Cortex of kidney (tissue), 1 donor: Measurements from ENCODE around the gene DOHH.

ENCODE experiments used
- DNase-seq: peaks from one replicate; lab custom pipeline; 2025; lab: John Stamatoyannopoulos, UW

Gene DOHH, protein sequence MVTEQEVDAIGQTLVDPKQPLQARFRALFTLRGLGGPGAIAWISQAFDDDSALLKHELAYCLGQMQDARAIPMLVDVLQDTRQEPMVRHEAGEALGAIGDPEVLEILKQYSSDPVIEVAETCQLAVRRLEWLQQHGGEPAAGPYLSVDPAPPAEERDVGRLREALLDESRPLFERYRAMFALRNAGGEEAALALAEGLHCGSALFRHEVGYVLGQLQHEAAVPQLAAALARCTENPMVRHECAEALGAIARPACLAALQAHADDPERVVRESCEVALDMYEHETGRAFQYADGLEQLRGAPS

GRCh38 chr19:3500429-3501101, at the start of gene DOHH:
Gene DOHH, minus strand, starts transcription at chr19:3500674. Its CDS starts 3,860 bp downstream, at chr19:3496814.
- DNase-seq = no peak

GRCh38 chr19:3549816-3550215, 49.3 kb upstream of the DOHH start:
- no peak for DNase-seq

GRCh38 chr19:3548606-3549005, 48.1 kb upstream of the DOHH start:
- no peak for DNase-seq

- DNase-seq = no peak
These were observed 47.4 kb upstream of the DOHH start for GRCh38 chr19:3547767-3548282.

GRCh38 chr19:3547301-3547731, 46.8 kb upstream of the DOHH start:
- DNase-seq = no peak

DNA sequence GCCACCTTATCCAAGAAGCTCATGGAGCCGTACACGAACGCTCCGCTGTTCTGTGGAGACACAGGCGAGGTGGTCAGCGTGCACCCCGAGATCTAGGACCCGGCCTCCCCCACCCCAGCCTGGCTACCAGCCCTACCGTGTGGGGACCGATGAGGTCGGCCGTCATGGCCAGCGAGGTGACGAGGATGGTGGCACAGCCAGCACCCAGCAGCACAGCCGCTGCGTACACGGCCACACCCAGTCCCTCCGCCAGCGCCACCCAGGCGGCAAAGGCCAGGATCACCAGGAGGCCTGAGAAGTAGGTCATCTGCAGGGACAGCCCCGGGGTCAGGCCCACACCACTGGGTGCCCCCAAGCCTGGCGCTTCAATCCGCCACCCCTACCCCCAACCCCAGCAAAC, 45.6 kb upstream of the DOHH start:
- no peak for DNase-seq

DNA sequence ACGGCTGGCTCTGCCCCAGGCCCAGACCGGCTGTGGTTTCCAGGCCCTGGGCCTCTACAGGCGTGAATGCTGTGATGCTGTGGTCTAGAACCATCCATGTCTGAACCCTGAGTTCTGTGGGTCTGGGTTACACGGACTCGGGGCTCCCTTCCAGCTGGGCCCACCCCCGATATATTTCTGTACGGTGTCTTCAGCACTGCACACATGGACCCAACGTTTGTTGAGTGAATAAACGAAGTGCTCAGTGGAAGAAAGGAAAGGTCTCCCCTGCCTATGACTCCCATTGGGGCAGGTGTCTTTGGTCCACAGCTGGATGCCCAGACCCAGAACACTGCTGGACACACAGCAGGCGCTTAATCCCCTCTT, 45.2 kb upstream of the DOHH start:
- no peak for DNase-seq

DNA sequence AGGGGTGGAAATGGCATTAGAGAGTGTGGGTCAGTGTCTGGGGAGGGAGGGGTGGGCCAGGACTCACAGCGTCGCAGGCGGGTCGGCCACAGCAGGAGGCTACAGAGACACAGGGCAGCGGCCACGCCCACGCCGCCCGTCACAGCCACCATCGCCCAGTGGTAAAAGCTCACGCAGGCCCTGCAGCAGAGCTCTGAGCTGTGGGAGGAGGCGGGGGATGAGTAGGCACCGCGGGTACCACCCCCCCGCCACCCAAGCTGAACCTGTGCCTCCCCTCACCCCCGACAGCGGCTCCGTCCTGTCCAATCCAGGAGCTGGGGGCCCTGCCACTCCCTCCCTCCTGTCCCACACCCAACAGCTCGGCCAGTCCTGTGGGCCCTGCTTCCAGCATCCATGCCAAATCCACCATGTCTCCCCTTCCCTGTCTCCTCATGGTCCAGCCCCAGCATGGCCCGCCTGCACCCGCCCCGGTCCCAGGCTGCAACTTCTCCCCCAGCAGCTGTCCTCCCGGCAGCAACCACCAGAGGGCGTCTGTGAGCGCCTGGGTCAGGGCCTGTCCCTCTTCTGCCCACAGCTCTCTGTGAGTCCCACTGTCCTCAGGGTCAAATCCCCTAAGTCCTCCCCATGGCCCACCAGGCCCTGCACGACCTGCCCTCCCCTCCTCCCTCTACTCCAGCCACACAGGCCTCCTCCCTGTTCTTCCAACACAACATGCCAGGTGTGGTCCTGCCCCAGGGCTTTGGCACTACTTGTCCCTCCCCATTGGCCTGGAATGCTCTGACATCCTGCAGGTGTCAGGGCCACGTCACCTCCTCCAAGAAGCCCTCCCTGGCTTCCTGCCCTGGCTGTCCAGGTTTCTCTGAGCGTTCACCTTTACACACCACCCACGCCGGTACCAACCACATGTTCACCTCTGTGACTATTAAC, 44.5 kb upstream of the DOHH start:
- DNase-seq = no peak

GRCh38 chr19:3544058-3544376, 43.5 kb upstream of the DOHH start:
- DNase-seq = no peak

GRCh38 chr19:3543150-3544057, 42.9 kb upstream of the DOHH start:
- DNase-seq = no peak

GRCh38 chr19:3539756-3540118, 39.3 kb upstream of the DOHH start:
- no peak for DNase-seq

DNA sequence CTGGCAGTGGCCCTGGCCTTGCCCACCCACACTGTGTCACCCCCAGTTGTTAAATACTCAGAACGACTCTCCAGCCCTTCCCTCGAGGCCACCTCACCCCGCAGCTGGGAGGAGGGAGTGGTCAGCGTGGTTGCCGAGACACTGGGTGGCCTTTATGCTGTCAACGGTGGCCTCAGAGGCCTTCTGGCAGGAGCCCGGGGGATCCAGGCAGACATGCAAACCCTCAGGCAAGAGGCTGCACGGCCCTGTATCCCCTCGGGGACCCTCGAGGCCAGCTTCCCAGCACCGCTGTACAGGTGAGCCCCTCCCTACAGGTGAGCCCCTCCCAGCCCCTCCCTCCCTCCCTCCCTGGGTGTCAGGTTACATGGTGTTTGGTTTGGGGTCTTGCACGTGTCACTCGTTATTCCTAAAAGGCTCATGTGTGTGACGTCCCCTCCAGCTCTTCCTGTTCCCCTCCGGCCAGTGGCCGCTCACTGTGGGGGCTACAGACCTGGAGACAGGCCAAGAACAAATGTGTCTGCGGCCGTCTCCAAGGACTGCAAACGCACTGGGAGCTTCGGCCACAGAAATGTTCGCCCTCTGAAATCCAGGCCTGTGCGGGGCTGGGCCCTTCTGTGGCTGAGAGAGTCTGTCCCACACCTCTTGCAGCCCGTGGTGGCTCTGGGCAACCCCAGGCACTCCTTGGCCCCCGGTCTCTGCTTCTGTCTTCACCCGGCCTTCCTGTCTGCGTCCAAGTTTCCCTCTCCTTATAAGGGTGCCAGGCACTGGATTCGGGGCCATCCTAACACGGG, 38.7 kb upstream of the DOHH start, which contains the start of gene TEKTIP1:
TEKTIP1 (plus strand) TSS at position 210 of the 791 bp plus-strand sequence; CDS start at position 214, 4 bp downstream.
- DNase-seq = no peak

DNA sequence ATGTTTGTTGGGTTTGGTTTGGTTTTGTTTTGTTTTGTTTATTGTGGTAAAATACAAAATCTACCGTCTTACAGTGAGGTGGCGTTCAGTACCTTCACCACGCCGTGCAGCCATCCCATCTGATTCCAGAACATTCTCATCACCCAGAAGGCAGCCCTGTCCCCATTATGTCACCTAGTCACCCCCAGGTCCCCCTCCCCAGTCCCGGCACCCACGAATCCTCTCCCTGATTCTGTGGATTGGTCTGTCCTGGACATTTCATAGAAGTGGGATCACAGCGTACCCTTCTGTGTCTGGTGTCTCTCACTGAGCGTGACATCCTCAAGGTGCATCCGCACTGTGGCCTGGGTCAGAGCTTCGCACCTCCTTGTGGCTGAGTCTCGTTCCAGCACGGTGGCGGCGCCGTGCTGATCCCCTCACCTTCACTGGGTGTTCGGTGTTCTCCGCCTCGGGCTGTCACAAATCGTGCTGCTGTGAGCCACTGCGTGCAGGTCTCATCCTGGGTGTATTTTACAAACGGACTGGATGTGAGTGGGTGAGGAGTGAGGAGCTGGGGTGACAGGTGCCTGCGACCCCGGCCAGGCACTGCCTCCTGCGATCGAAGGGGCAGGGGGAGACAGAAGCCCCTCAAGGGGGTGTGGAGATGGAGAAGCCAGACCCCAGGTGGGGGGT, 37.9 kb upstream of the DOHH start:
- DNase-seq = no peak

DNA sequence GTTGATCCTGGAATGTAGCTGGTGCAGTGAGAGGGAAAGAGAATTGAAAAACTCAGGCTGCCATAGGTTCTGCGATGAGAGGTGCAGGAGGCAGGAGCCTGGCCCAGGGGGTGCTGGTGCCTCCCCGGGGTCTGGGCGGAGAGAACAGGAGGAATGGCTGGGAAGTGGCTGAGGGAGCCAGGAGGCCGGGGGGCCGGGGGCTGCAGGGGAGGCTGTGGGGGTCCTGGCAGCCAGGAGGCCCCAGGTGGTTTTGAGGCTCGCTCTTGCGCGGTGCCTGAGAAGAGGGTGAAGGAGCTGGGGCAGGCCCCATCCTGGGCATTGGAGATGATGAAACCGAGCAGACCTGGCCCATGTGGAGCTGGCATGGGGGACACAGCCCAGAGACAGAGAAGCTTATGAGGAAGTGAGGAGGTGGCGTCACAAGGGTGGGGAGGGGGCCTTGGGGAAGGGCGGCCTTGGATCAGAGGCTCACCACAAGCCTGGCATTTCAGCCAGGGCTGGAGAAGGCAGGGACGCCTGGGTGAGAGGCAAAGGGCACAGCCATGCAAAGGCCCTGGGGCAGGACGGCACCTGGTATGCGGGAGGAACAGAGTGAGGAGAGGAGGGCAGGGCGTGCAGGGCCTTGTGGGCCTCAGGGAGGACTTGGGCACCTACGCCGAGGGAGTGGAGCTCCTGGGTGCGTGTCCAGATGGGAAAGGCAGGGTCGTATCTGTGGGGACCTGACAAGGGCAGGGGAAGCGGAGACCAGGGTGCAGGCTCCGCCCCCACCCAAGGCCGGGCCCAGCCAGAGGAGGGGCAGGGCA, 37.2 kb upstream of the DOHH start:
- no peak for DNase-seq

- DNase-seq = no peak
These were observed 36.6 kb upstream of the DOHH start for GRCh38 chr19:3537101-3537437.

DNA sequence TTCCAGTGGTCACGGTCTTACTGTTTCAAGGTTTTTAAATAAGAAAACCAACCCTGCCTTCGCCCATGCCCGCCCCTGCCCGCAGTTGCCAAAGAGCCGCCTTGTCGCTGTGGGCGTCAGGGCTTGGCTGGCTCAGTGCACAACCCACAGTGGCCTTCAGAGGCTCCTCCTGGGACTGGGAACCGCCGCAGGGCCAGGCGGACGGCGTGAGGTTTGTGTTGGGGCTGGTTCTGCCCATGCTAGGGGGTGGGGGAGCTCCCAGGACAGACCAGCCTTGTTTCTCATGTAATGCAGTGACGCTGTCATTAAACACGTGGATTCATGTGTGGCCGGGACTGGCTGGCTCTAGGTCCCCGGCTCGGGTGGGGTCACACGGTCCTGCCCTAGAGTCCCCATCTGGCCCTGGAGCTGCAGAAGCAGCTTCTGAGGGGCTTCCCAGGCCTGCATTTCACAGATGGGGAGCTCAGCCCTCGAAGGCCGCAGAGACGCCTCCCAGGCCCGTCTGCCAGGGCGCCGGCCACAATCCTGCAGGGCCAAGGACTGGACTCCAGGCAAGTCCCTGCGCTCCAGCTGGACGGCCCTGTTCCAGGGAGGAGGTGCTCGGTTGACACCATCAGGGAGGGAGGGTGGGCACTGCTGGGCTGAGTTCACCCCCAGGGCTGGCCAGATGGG, 36.1 kb upstream of the DOHH start:
- DNase-seq = no peak

GRCh38 chr19:3535981-3536380, 35.5 kb upstream of the DOHH start:
- DNase-seq = no peak

GRCh38 chr19:3535563-3535965, 35.1 kb upstream of the DOHH start:
- no peak for DNase-seq

DNA sequence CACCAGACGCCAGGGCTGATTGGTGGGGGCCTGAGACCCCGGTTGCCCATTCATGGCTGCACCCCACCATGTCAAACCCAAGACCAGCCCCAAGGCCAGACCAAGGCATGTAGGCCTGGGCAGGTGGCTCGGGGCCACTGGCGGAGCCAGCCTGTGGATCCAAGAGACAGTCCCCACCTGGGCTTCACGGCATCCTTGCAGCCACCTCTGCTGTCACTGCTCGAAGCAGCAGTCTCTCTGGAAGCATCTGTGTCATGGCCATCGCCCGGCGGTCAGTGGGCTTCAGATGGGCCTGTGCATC, 34.7 kb upstream of the DOHH start:
- no peak for DNase-seq
